HG03460 (cell line): ENCODE measurements around the gene SF3B6.
"Not testable (repeated sequence)": the region's sequence is repeated elsewhere in the genome, so short reads cannot be mapped to it uniquely, and the experiment has no call there.

Source experiments
- ATAC-seq: cut with Tn5 transposase; IDR thresholded peaks from one replicate; pipeline ENCODE4 v1.9.1; 2021; ENCODE audit not compliant: unreplicated experiment

Gene SF3B6

GRCh38 chr2:24075915-24076848, at the start of gene SF3B6:
SF3B6 (minus strand) TSS chr2:24076326; CDS start chr2:24076229, 97 bp downstream.
- ATAC-seq = peak; percentile 90

- ATAC-seq = peak; percentile 18
These were observed 47.9 kb upstream of the SF3B6 start for GRCh38 chr2:24123922-24124580.

GRCh38 chr2:24123195-24123921, 47.2 kb upstream of the SF3B6 start, which contains the start of the genes FAM228B and PFN4:
FAM228B (plus strand) TSS chr2:24123469; CDS start chr2:24124362, 893 bp downstream.
PFN4 (minus strand) TSS chr2:24123334; CDS start chr2:24122535, 799 bp downstream.
- peak; percentile 88 for ATAC-seq

GRCh38 chr2:24122366-24123194, 46.5 kb upstream of the SF3B6 start:
- ATAC-seq = no peak

GRCh38 chr2:24121469-24121868, 45.3 kb upstream of the SF3B6 start:
- ATAC-seq = no peak

- ATAC-seq = no peak
These were observed 44.9 kb upstream of the SF3B6 start for GRCh38 chr2:24121066-24121465.

GRCh38 chr2:24117902-24118301, 41.8 kb upstream of the SF3B6 start:
- ATAC-seq = no peak

GRCh38 chr2:24115057-24115456, 38.9 kb upstream of the SF3B6 start:
- ATAC-seq = no peak

GRCh38 chr2:24111407-24111901, 35.3 kb upstream of the SF3B6 start:
- ATAC-seq = no peak

- no peak for ATAC-seq
These were observed 34.7 kb upstream of the SF3B6 start for GRCh38 chr2:24110660-24111303.

GRCh38 chr2:24109431-24109830, 33.3 kb upstream of the SF3B6 start:
- not testable (repeated sequence) for ATAC-seq

GRCh38 chr2:24107336-24107735, 31.2 kb upstream of the SF3B6 start:
- no peak for ATAC-seq

GRCh38 chr2:24106786-24107185, 30.7 kb upstream of the SF3B6 start:
- ATAC-seq = no peak

GRCh38 chr2:24105816-24106215, 29.7 kb upstream of the SF3B6 start:
- ATAC-seq = no peak

GRCh38 chr2:24104906-24105305, 28.8 kb upstream of the SF3B6 start:
- no peak for ATAC-seq

- no peak for ATAC-seq
These were observed 28.1 kb upstream of the SF3B6 start for GRCh38 chr2:24104110-24104650.

GRCh38 chr2:24102677-24103076, 26.6 kb upstream of the SF3B6 start:
- ATAC-seq = no peak

GRCh38 chr2:24101992-24102391, 25.9 kb upstream of the SF3B6 start:
- ATAC-seq = no peak

GRCh38 chr2:24100732-24101131, 24.6 kb upstream of the SF3B6 start:
- not testable (repeated sequence) for ATAC-seq
